Activated CD4-positive, alpha-beta memory T cell treated with anti-CD3 and anti-CD28 coated beads for 36 hours (primary cell): Measurements from ENCODE around the gene HAPLN1. TPM values are rescaled to one million over a fixed set of nuclear protein-coding genes. Genes with fewer than 3 reads are reported as not detected.

Source experiments
- CTCF ChIA-PET: fragments of 350-600 bp; sonication (Branson Sonifier 250); formaldehyde crosslinking; loops from one replicate; lab custom pipeline; 2021; ENCODE audit warnings: antibody characterized with exemption, inconsistent platforms; lab: Charles Lee
- POLR2A ChIA-PET: fragments of 350-600 bp; sonication (Branson Sonifier 250); formaldehyde crosslinking; loops from one replicate; lab custom pipeline; 2021; ENCODE audit warnings: antibody characterized with exemption; lab: Charles Lee
- DNase-seq: peaks from one replicate; pipeline ENCODE4 v3.0.0-alpha.2; 2020
- H3K27ac Mint-ChIP-seq: one replicate; pipeline ENCODE4 v1.8.0; 2021; ENCODE audit warnings: mixed read lengths
- H3K27me3 Mint-ChIP-seq: one replicate; pipeline ENCODE4 v1.8.0; 2021; ENCODE audit warnings: mixed read lengths
- H3K36me3 Mint-ChIP-seq: one replicate; pipeline ENCODE4 v1.8.0; 2021; ENCODE audit warnings: mixed read lengths
- H3K4me1 Mint-ChIP-seq: one replicate; pipeline ENCODE4 v1.8.0; 2021; ENCODE audit warnings: low read depth, mixed read lengths
- H3K4me3 Mint-ChIP-seq: one replicate; pipeline ENCODE4 v1.8.0; 2021; ENCODE audit warnings: mild to moderate bottlenecking, mixed read lengths
- H3K9me3 Mint-ChIP-seq: one replicate; pipeline ENCODE4 v1.8.0; 2021; ENCODE audit warnings: mixed read lengths
- intact Hi-C: fragments of 100-400 bp; cut with micrococcal nuclease; formaldehyde crosslinking; loops from one replicate; pipeline ENCODE4 v1.15.1; 2023
- total RNA-seq, 2 experiments: library from RNA; stranded (reverse); gene quantifications; one replicate each; pipeline ENCODE4 v1.2.3, GENCODE V29; 2021

The HAPLN1 gene
- total RNA-seq, 2 experiments from 2014 or later = not detected

DNA sequence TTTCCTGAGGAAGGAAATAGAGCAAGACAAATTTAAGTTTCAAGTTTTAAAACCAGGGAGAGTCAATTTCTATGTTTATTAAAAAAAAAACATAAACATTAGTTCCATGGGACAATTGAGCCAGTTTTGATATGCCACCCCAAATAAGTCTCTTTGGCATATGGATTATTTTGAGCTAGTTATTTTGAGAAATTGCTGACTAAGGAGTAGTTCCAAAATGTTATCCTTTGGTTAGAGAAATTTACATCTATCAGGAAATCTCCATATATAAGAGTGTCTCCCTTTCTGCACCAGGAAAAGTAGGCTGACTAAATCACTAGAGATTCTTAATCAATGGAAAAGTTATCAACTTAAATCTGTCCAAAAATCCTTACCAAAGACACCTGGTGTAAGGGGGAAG, 105.8 kb downstream of the HAPLN1 start:
- Mint-ChIP-seq H3K9me3 (peaks cover 9% of the 10 kb centered on the region), H3K27ac (no peak overlapping the region), H3K4me1 (no peaks in the 10 kb centered on the region), H3K4me3 (no peak overlapping the region), H3K27me3 (peaks cover 5% of the 10 kb centered on the region), H3K36me3 (no peaks in the 10 kb centered on the region)
- DNase-seq = no peak
- CTCF ChIA-PET = no interaction called here
- POLR2A ChIA-PET = no interaction called here
- intact Hi-C loops = no loop called here

DNA sequence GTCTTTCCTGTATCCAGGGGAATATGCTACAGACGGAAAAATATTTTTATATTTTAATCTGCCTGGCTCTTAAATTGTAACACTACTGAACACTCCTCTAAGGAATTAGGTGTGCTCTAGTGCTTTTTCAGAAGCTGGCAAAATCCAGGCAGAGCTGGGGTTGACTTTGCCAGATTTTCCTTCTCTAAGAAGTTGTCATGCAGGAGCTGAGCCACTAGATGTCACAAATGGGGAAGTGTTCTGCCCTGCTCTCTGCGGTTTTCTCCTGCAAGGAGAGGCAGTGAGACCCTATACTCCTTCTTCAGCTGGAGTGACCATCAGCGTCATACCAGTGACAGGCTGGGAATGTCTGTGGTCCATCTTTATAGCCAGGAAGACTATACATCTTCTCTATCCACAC, 112.5 kb downstream of the HAPLN1 start:
- DNase-seq = no peak
- Mint-ChIP-seq H3K4me3 (no peak overlapping the region), H3K4me1 (no peaks in the 10 kb centered on the region), H3K36me3 (no peaks in the 10 kb centered on the region), H3K27ac (no peak overlapping the region), H3K9me3 (no peaks in the 10 kb centered on the region), H3K27me3 (peaks cover 3% of the 10 kb centered on the region)
- CTCF ChIA-PET = interaction anchor here (0.7 kb wide), 1 partner anchor 947 kb away, joined by 4 read pairs; no protein-coding TSS in a partner anchor
- POLR2A ChIA-PET = no interaction called here
- intact Hi-C loops = no loop called here

DNA sequence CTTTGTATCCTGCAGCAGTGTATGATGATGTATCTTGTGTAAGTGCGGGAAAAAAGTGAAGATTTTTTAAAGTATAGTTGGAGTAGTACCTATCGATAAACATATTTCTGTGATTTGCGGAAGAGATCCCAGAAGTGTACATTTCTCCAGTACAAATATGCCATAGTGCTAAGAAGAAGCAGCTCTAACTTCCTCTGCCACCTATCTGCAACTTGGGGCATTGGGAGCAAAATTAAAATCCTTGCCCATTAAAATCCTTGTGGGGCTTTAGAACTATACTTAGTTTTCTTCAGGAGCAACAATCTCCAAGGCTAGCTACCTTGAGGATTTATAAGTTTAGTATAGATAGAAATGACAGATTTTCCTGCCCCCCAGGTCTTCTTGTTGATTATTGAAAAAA, 125.4 kb downstream of the HAPLN1 start:
- DNase-seq = no peak
- POLR2A ChIA-PET = no interaction called here
- CTCF ChIA-PET = no interaction called here
- no peak overlapping the region for H3K27ac Mint-ChIP-seq
- no peaks in the 10 kb centered on the region for H3K36me3 Mint-ChIP-seq
- H3K27me3 Mint-ChIP-seq = peaks cover 3% of the 10 kb centered on the region
- H3K4me1 Mint-ChIP-seq = no peaks in the 10 kb centered on the region
- no peaks in the 10 kb centered on the region for H3K9me3 Mint-ChIP-seq
- intact Hi-C loops = no loop called here
- H3K4me3 Mint-ChIP-seq = no peak overlapping the region

DNA sequence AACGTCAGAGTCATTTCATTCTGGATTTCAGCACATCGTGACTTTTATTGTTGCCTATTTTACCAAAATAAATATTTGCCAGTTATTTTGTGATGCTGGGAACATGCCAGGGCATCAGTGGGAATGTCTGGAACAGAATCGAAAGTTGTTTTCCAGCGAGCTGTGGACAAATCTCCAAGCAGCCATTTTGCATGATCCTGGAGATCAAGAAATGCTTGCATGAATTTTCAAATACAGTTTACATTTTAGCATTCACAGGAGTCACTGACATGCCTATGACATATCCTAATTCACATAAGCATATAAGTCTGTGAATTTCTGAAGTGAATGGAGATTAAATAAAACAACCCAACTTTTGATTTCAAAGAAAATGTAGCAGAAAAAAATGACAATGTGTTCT, 129.7 kb downstream of the HAPLN1 start:
- Mint-ChIP-seq H3K9me3 (no peaks in the 10 kb centered on the region), H3K27ac (no peak overlapping the region), H3K27me3 (no peaks in the 10 kb centered on the region), H3K4me3 (no peak overlapping the region), H3K4me1 (no peaks in the 10 kb centered on the region), H3K36me3 (no peaks in the 10 kb centered on the region)
- DNase-seq = no peak
- intact Hi-C loops = no loop called here
- CTCF ChIA-PET = no interaction called here
- POLR2A ChIA-PET = no interaction called here

DNA sequence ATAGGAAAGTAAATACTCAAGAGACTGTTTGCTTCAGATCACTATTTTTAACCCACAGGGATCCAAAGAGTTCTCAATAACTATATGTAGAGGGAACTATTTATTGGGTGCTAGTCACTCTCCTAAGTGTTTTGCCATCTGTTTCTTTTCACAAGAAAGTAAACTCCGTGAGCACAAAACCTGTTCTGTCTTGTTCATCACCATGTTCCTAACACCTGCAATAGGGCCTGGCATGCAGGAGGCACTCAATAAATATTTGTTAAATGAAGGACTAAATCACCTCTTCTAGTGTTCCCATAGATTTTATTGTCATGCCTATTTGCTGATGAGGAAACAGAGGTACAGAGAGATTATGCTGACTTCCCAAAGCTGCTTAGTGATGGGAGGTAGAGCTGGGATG, 130.9 kb downstream of the HAPLN1 start:
- POLR2A ChIA-PET = no interaction called here
- CTCF ChIA-PET = no interaction called here
- Mint-ChIP-seq H3K27ac (no peak overlapping the region), H3K36me3 (no peaks in the 10 kb centered on the region), H3K27me3 (no peaks in the 10 kb centered on the region), H3K4me3 (no peak overlapping the region), H3K4me1 (no peaks in the 10 kb centered on the region), H3K9me3 (no peaks in the 10 kb centered on the region)
- intact Hi-C loops = no loop called here
- no peak for DNase-seq

Other genes starting within 250 kb of the HAPLN1 start
- gene VCAN, start 249.1 kb downstream of the HAPLN1 start, total RNA-seq = under 1 TPM in 1 of 2 experiments, not detected in 1; 0.02 TPM